Transverse colon (tissue), 3 donors: ENCODE measurements around the gene NDUFS7.

Experiments used
- POLR2A ChIP-seq: fragments of 450-650 bp; IDR thresholded peaks from one replicate; pipeline ENCODE4 v1.6.1; 2016; ENCODE audit warnings: antibody characterized with exemption, mild to moderate bottlenecking, moderate library complexity
- TF ChIP-seq, protein P1 (sequence below), 5 experiments: fragments of 200-600 bp in 3 of 5; fragments of 450-650 bp in 2 of 5; sonication (generic) in 3 of 5; IDR thresholded peaks; 1 replicate in 2 of 5; 2 replicates in 3 of 5; pipeline ENCODE4 v1.5.1; 2016 to 2017; ENCODE audit warnings: antibody characterized with exemption in 5 of 5, inconsistent platforms in 3 of 5, mild to moderate bottlenecking in 2 of 5, moderate library complexity in 1 of 5

DNA sequence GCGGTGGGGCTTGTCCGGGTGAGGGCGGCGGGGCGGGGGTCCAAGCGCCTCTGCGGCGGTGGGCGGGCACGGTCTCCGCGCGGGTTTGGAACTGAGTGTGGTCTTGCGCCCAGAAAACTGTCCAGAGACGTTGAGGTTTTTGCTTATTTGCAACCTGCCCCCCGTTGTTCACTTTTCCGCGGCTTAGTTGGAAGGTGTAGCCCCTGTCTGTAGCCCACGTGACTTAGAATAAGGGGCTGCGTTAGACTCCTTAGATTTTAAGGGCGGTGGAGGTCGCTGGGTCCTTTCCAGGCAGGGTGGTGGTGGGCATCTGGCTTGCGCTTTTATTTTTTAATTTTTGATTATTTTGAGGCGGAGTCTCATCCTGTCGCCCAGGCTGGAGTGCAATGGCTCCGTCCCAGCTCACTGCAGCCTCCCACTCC, 55.2 kb downstream of the NDUFS7 start:
- TF ChIP-seq, protein P1, sequence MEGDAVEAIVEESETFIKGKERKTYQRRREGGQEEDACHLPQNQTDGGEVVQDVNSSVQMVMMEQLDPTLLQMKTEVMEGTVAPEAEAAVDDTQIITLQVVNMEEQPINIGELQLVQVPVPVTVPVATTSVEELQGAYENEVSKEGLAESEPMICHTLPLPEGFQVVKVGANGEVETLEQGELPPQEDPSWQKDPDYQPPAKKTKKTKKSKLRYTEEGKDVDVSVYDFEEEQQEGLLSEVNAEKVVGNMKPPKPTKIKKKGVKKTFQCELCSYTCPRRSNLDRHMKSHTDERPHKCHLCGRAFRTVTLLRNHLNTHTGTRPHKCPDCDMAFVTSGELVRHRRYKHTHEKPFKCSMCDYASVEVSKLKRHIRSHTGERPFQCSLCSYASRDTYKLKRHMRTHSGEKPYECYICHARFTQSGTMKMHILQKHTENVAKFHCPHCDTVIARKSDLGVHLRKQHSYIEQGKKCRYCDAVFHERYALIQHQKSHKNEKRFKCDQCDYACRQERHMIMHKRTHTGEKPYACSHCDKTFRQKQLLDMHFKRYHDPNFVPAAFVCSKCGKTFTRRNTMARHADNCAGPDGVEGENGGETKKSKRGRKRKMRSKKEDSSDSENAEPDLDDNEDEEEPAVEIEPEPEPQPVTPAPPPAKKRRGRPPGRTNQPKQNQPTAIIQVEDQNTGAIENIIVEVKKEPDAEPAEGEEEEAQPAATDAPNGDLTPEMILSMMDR (IDR thresholded peaks at IDR 0.05): no peak
- TF ChIP-seq POLR2A: no peak
